Suprapubic skin (tissue), 4 donors: ENCODE results near the gene ADAR. TPM values are rescaled to one million over a fixed set of nuclear protein-coding genes. Genes with fewer than 3 reads are reported as not detected.

ENCODE experiments used
- DNase-seq, 2 donors: peaks; one replicate each; pipeline ENCODE4 v3.0.0-alpha.2; 2019; ENCODE audit warnings: low spot score in 2 of 2
- H3K27ac ChIP-seq: fragments of 200-600 bp; sonication (generic); one replicate; pipeline ENCODE4 v1.5.1; 2019
- H3K27me3 ChIP-seq: fragments of 200-600 bp; sonication (generic); one replicate; pipeline ENCODE4 v1.5.1; 2019
- H3K36me3 ChIP-seq: fragments of 200-600 bp; sonication (generic); one replicate; pipeline ENCODE4 v1.5.1; 2019
- H3K4me1 ChIP-seq: fragments of 200-600 bp; sonication (generic); one replicate; pipeline ENCODE4 v1.5.1; 2019
- H3K4me3 ChIP-seq: fragments of 200-600 bp; sonication (generic); one replicate; pipeline ENCODE4 v1.5.1; 2019; ENCODE audit warnings: mild to moderate bottlenecking
- H3K9me3 ChIP-seq: fragments of 200-600 bp; sonication (generic); one replicate; pipeline ENCODE4 v1.5.1; 2019
- CTCF ChIP-seq, 2 donors: fragments of 200-600 bp in 1 of 2; fragments of 450-650 bp in 1 of 2; sonication (generic) in 1 of 2; IDR thresholded peaks; one replicate each; pipeline ENCODE4 v1.5.1; 2016 to 2019; ENCODE audit warnings: antibody characterized with exemption in 2 of 2, mild to moderate bottlenecking in 1 of 2, moderate library complexity in 1 of 2
- EP300 ChIP-seq: sonication (generic); formaldehyde crosslinking; IDR thresholded peaks from one replicate; pipeline ENCODE4 v1.6.1; 2017; ENCODE audit warnings: antibody characterized with exemption
- POLR2A ChIP-seq, 2 donors: fragments of 450-650 bp; IDR thresholded peaks; one replicate each; pipeline ENCODE4 v1.6.1; 2017; ENCODE audit warnings: antibody characterized with exemption in 2 of 2, mild to moderate bottlenecking in 2 of 2, moderate library complexity in 2 of 2
- POLR2AphosphoS5 ChIP-seq, 3 donors: sonication (generic); formaldehyde crosslinking; IDR thresholded peaks; one replicate each; pipeline ENCODE4 v1.6.1; 2017; ENCODE audit warnings: antibody characterized with exemption in 3 of 3
- WGBS: methylation state at CpG from one replicate; pipeline ENCODE4 v1.1.5; 2018; 5-methylcytosine and 5-hydroxymethylcytosine counted together
- total RNA-seq, 4 donors: library from RNA; depleted of rRNA; stranded (reverse); fragments of >200 nt; gene quantifications; one replicate each; pipeline ENCODE4 v1.1.0, GENCODE V29; 2016

The ADAR gene
- total RNA-seq, 4 donors from 2014 or later: 73.7 to 107 (median 93.2) TPM

- peak overlapping the region; percentile 90 for H3K27ac ChIP-seq
- no peaks in the 10 kb centered on the region for H3K27me3 ChIP-seq
- peaks cover under 1% of the 10 kb centered on the region for H3K36me3 ChIP-seq
- H3K9me3 ChIP-seq: no peaks in the 10 kb centered on the region
- TF ChIP-seq POLR2AphosphoS5 (IDR thresholded peaks at IDR 0.05) (peak in 1 of 3 donors; percentile 57), POLR2A (IDR thresholded peaks at IDR 0.05) (no peak)
- DNase-seq: peak; percentile 90 to 94
- under 1% methylated on average over 9 of the region's 70 CpGs for WGBS
- peak overlapping the region; percentile 86 for H3K4me3 ChIP-seq
- H3K4me1 ChIP-seq: peaks cover 16% of the 10 kb centered on the region
These were observed 19.5 kb upstream of the ADAR start for GRCh38 chr1:154627257-154628120.

- WGBS: 15% methylated on average over 9 of the region's 10 CpGs
- H3K4me1 ChIP-seq: peaks cover 16% of the 10 kb centered on the region
These were observed 18.7 kb upstream of the ADAR start for GRCh38 chr1:154626456-154627256.

GRCh38 chr1:154624746-154625643 lies 17.0 kb upstream of the ADAR start:
- TF ChIP-seq EP300: no peak
- TF ChIP-seq POLR2A (IDR thresholded peaks at IDR 0.05): no peak
- no peak for TF ChIP-seq CTCF (IDR thresholded peaks at IDR 0.05)
- TF ChIP-seq POLR2AphosphoS5 (IDR thresholded peaks at IDR 0.05): no peak
- H3K9me3 ChIP-seq: no peaks in the 10 kb centered on the region
- DNase-seq: no peak
- no peak overlapping the region for H3K4me3 ChIP-seq
- H3K27me3 ChIP-seq: no peaks in the 10 kb centered on the region
- peaks cover 3% of the 10 kb centered on the region for H3K36me3 ChIP-seq
- peaks cover 16% of the 10 kb centered on the region for H3K4me1 ChIP-seq
- WGBS: 89% methylated on average over 8 of the region's 8 CpGs
- no peak overlapping the region for H3K27ac ChIP-seq

More at GRCh38 chr1:154626456-154627256, 18.7 kb upstream of the ADAR start:
- Histone ChIP-seq H3K27me3 (no peaks in the 10 kb centered on the region), H3K27ac (peak overlapping the region; percentile 90), H3K36me3 (peaks cover 3% of the 10 kb centered on the region), H3K9me3 (no peaks in the 10 kb centered on the region), H3K4me3 (peak overlapping the region; percentile 86)
- DNase-seq: no peak
- no peak for TF ChIP-seq EP300
- TF ChIP-seq CTCF (IDR thresholded peaks at IDR 0.05): no peak
- no peak for TF ChIP-seq POLR2AphosphoS5 (IDR thresholded peaks at IDR 0.05)
- no peak for TF ChIP-seq POLR2A (IDR thresholded peaks at IDR 0.05)

GRCh38 chr1:154623358-154623757 lies 15.4 kb upstream of the ADAR start:
- peaks cover 3% of the 10 kb centered on the region for H3K36me3 ChIP-seq
- H3K4me3 ChIP-seq: no peak overlapping the region
- H3K27me3 ChIP-seq: no peaks in the 10 kb centered on the region
- WGBS: 84% methylated on average over 3 of the region's 3 CpGs
- H3K9me3 ChIP-seq: no peaks in the 10 kb centered on the region
- no peak for TF ChIP-seq EP300
- TF ChIP-seq POLR2A (IDR thresholded peaks at IDR 0.05): no peak
- TF ChIP-seq CTCF (IDR thresholded peaks at IDR 0.05): no peak
- TF ChIP-seq POLR2AphosphoS5 (IDR thresholded peaks at IDR 0.05): no peak
- peaks cover 16% of the 10 kb centered on the region for H3K4me1 ChIP-seq
- DNase-seq: no peak
- no peak overlapping the region for H3K27ac ChIP-seq

GRCh38 chr1:154622503-154623039 lies 14.6 kb upstream of the ADAR start:
- no peak overlapping the region for H3K27ac ChIP-seq
- no peaks in the 10 kb centered on the region for H3K27me3 ChIP-seq
- H3K9me3 ChIP-seq: no peaks in the 10 kb centered on the region
- no peak for TF ChIP-seq POLR2AphosphoS5 (IDR thresholded peaks at IDR 0.05)
- TF ChIP-seq EP300: no peak
- TF ChIP-seq POLR2A (IDR thresholded peaks at IDR 0.05): no peak
- no peak for TF ChIP-seq CTCF (IDR thresholded peaks at IDR 0.05)
- no peak overlapping the region for H3K4me3 ChIP-seq
- no peak for DNase-seq
- peaks cover 3% of the 10 kb centered on the region for H3K36me3 ChIP-seq
- H3K4me1 ChIP-seq: peaks cover 13% of the 10 kb centered on the region
